ENCODE data around the gene BATF2. TPM values are rescaled to one million over a fixed set of nuclear protein-coding genes. Genes with fewer than 3 reads are reported as not detected.

The BATF2 gene
- total RNA-seq, 4 donors from 2014 or later = 0.30 to 0.38 TPM; not detected in 2

GRCh38 chr11:65021003-65021402, 24.2 kb upstream of the BATF2 start:
- H3K36me3 ChIP-seq = peaks cover 42% of the 10 kb centered on the region
- H3K4me3 ChIP-seq = no peak overlapping the region
- 73% methylated on average over 3 of the region's 3 CpGs for WGBS
- no peak for DNase-seq (ENCODE audit: low spot score in 2 of 2)
- H3K27ac ChIP-seq = no peak overlapping the region
- H3K4me1 ChIP-seq = peaks cover 9% of the 10 kb centered on the region
- H3K27me3 ChIP-seq = no peaks in the 10 kb centered on the region
- TF ChIP-seq EP300 (IDR thresholded peaks at IDR 0.05) = no peak
- TF ChIP-seq CTCF (IDR thresholded peaks at IDR 0.05) = no peak
- TF ChIP-seq POLR2A (IDR thresholded peaks at IDR 0.05) = no peak
- no peak for TF ChIP-seq POLR2AphosphoS5 (IDR thresholded peaks at IDR 0.05)
- H3K9me3 ChIP-seq = no peaks in the 10 kb centered on the region

- WGBS = 90% methylated on average over 7 of the region's 7 CpGs
These were observed 23.1 kb upstream of the BATF2 start for GRCh38 chr11:65019824-65020223.

GRCh38 chr11:65017937-65018336, 21.2 kb upstream of the BATF2 start:
- Histone ChIP-seq H3K4me3 (no peak overlapping the region), H3K4me1 (peaks cover 31% of the 10 kb centered on the region), H3K9me3 (no peaks in the 10 kb centered on the region), H3K27me3 (no peaks in the 10 kb centered on the region), H3K36me3 (peaks cover 42% of the 10 kb centered on the region), H3K27ac (no peak overlapping the region)
- no peak for DNase-seq (ENCODE audit: low spot score in 2 of 2)
- WGBS = 99% methylated on average over 6 of the region's 6 CpGs
- TF ChIP-seq CTCF (IDR thresholded peaks at IDR 0.05) (no peak), POLR2AphosphoS5 (IDR thresholded peaks at IDR 0.05) (no peak), EP300 (IDR thresholded peaks at IDR 0.05) (no peak), POLR2A (IDR thresholded peaks at IDR 0.05) (no peak)

More at GRCh38 chr11:65019824-65020223, 23.1 kb upstream of the BATF2 start:
- Histone ChIP-seq H3K4me1 (peaks cover 21% of the 10 kb centered on the region), H3K27me3 (no peaks in the 10 kb centered on the region), H3K4me3 (no peak overlapping the region), H3K27ac (no peak overlapping the region), H3K36me3 (peaks cover 42% of the 10 kb centered on the region), H3K9me3 (no peaks in the 10 kb centered on the region)
- DNase-seq (ENCODE audit: low spot score in 2 of 2) = no peak
- TF ChIP-seq CTCF (IDR thresholded peaks at IDR 0.05) (no peak), EP300 (IDR thresholded peaks at IDR 0.05) (no peak), POLR2A (IDR thresholded peaks at IDR 0.05) (no peak), POLR2AphosphoS5 (IDR thresholded peaks at IDR 0.05) (no peak)

GRCh38 chr11:65016705-65017104, 19.9 kb upstream of the BATF2 start:
- WGBS = 77% methylated on average over 4 of the region's 4 CpGs
- no peak overlapping the region for H3K4me3 ChIP-seq
- H3K27ac ChIP-seq = no peak overlapping the region
- peaks cover 29% of the 10 kb centered on the region for H3K36me3 ChIP-seq
- no peaks in the 10 kb centered on the region for H3K9me3 ChIP-seq
- no peak for DNase-seq (ENCODE audit: low spot score in 2 of 2)
- TF ChIP-seq EP300 (IDR thresholded peaks at IDR 0.05) = no peak
- no peak for TF ChIP-seq CTCF (IDR thresholded peaks at IDR 0.05)
- no peak for TF ChIP-seq POLR2A (IDR thresholded peaks at IDR 0.05)
- TF ChIP-seq POLR2AphosphoS5 (IDR thresholded peaks at IDR 0.05) = no peak
- peaks cover 33% of the 10 kb centered on the region for H3K4me1 ChIP-seq
- H3K27me3 ChIP-seq = no peaks in the 10 kb centered on the region

- 37% methylated on average over 20 of the region's 23 CpGs for WGBS
- DNase-seq (ENCODE audit: low spot score in 2 of 2) = peak in 1 of 2 donors; percentile 72
- TF ChIP-seq POLR2A (IDR thresholded peaks at IDR 0.05) (no peak), POLR2AphosphoS5 (IDR thresholded peaks at IDR 0.05) (no peak), CTCF (IDR thresholded peaks at IDR 0.05) (no peak), EP300 (IDR thresholded peaks at IDR 0.05) (no peak)
These were observed 18.0 kb upstream of the BATF2 start for GRCh38 chr11:65014726-65015227.

More at GRCh38 chr11:65014726-65015227, 18.0 kb upstream of the BATF2 start:
- H3K27me3 ChIP-seq = no peaks in the 10 kb centered on the region
- H3K4me1 ChIP-seq = peaks cover 33% of the 10 kb centered on the region
- H3K4me3 ChIP-seq = peak overlapping the region; percentile 80
- H3K27ac ChIP-seq = peak overlapping the region; percentile 97
- H3K9me3 ChIP-seq = no peaks in the 10 kb centered on the region
- H3K36me3 ChIP-seq = peaks cover 12% of the 10 kb centered on the region
